GM19193 (cell line): ENCODE results near the gene FAM149A.

ENCODE experiments used
- POLR2A ChIP-seq: IDR thresholded peaks from 4 replicates; pipeline ENCODE4 v1.6.1; 2011; ENCODE audit not compliant: insufficient read depth, insufficient read length; ENCODE audit errors: extremely low read depth

FAM149A gene

GRCh38 chr4:186132577-186133242, 28.2 kb downstream of the FAM149A start:
- TF ChIP-seq POLR2A: no peak

- no peak for TF ChIP-seq POLR2A
Measured at GRCh38 chr4:186134257-186134656, 29.8 kb downstream of the FAM149A start.

- no peak for TF ChIP-seq POLR2A
Measured at GRCh38 chr4:186134861-186135260, 30.4 kb downstream of the FAM149A start.

- TF ChIP-seq POLR2A: no peak
Measured at GRCh38 chr4:186137196-186137794, 32.8 kb downstream of the FAM149A start.

- TF ChIP-seq POLR2A: peak; percentile 20
Measured at GRCh38 chr4:186144198-186144945, 39.9 kb downstream of the FAM149A start.

GRCh38 chr4:186144946-186145569, 40.6 kb downstream of the FAM149A start:
- no peak for TF ChIP-seq POLR2A

- TF ChIP-seq POLR2A: no peak
Measured at GRCh38 chr4:186146458-186146857, 42.0 kb downstream of the FAM149A start.

GRCh38 chr4:186148336-186148975, 44.0 kb downstream of the FAM149A start:
- TF ChIP-seq POLR2A: no peak

GRCh38 chr4:186149872-186150271, 45.4 kb downstream of the FAM149A start:
- no peak for TF ChIP-seq POLR2A

GRCh38 chr4:186150926-186151325, 46.4 kb downstream of the FAM149A start:
- no peak for TF ChIP-seq POLR2A

- TF ChIP-seq POLR2A: no peak
Measured at GRCh38 chr4:186151499-186151898, 47.0 kb downstream of the FAM149A start.

- TF ChIP-seq POLR2A: no peak
Measured at GRCh38 chr4:186158021-186158813, 53.7 kb downstream of the FAM149A start.

- no peak for TF ChIP-seq POLR2A
Measured at GRCh38 chr4:186158966-186159365, 54.5 kb downstream of the FAM149A start.

- TF ChIP-seq POLR2A: no peak
Measured at GRCh38 chr4:186159613-186160012, 55.1 kb downstream of the FAM149A start.
